K562 (cell line): ENCODE data around the gene NKIRAS2.

ENCODE experiments used
- CEBPG ChIP-seq, 3 experiments: fragments of 200-800 bp in 1 of 3; sonication (Bioruptor generic) in 1 of 3; sonication (generic) in 1 of 3; formaldehyde crosslinking in 1 of 3; IDR thresholded peaks in 2 of 3; conservative IDR thresholded peaks in 1 of 3; 2 replicates each; pipeline versions ENCODE4 v1.6.1 to v1.8.0; 2016 to 2022; ENCODE audit warnings: missing compliant biosample characterization in 2 of 3, missing genetic modification characterization in 2 of 3, mild to moderate bottlenecking in 1 of 3, missing genetic modification reagents in 1 of 3
- FIP1L1 ChIP-seq: fragments of 200-400 bp; formaldehyde crosslinking; IDR thresholded peaks from 2 replicates; pipeline ENCODE4 v1.6.1; 2018; ENCODE audit warnings: mild to moderate bottlenecking, low read depth, low read length; ENCODE audit not compliant: poor library complexity, severe bottlenecking
- HSF4 ChIP-seq: fragments of 250-450 bp; sonication (Bioruptor Pico); IDR thresholded peaks from 2 replicates; pipeline ENCODE4 v2.1.2; 2022; ENCODE audit warnings: mild to moderate bottlenecking, moderate library complexity, borderline replicate concordance
- PHF21A ChIP-seq: fragments of 450-650 bp; IDR thresholded peaks from 2 replicates; pipeline ENCODE4 v1.6.1; 2017; ENCODE audit warnings: low read depth, borderline replicate concordance
- POLR2A ChIP-seq: fragments of 450-650 bp; conservative IDR thresholded peaks from 2 replicates; pipeline ENCODE4 v1.6.1; 2016
- RBM25 ChIP-seq: fragments of 200-400 bp; formaldehyde crosslinking; IDR thresholded peaks from 2 replicates; pipeline ENCODE4 v1.6.1; 2018; ENCODE audit warnings: low read length, low read depth, moderate library complexity; ENCODE audit not compliant: severe bottlenecking
- TCFL5 ChIP-seq: fragments of 250-450 bp; sonication (Bioruptor Pico); conservative IDR thresholded peaks from 2 replicates; pipeline ENCODE4 v1.6.1; 2021; ENCODE audit warnings: mild to moderate bottlenecking, moderate library complexity, matching md5 sums
- ZNF121 ChIP-seq: sonication (generic); formaldehyde crosslinking; conservative IDR thresholded peaks from 2 replicates; pipeline ENCODE4 v1.8.0; 2022; ENCODE audit warnings: missing genetic modification reagents
- ZNF274 ChIP-seq: IDR thresholded peaks from 2 replicates; pipeline ENCODE4 v1.6.1; 2011; ENCODE audit warnings: low read depth, mild to moderate bottlenecking, low read length, moderate library complexity, borderline replicate concordance
- TF ChIP-seq, protein P1 (sequence below): fragments of 250-450 bp; sonication (Bioruptor Pico); IDR thresholded peaks from 2 replicates; pipeline ENCODE4 v1.4.0; 2020; ENCODE audit warnings: mild to moderate bottlenecking, moderate library complexity

DNA sequence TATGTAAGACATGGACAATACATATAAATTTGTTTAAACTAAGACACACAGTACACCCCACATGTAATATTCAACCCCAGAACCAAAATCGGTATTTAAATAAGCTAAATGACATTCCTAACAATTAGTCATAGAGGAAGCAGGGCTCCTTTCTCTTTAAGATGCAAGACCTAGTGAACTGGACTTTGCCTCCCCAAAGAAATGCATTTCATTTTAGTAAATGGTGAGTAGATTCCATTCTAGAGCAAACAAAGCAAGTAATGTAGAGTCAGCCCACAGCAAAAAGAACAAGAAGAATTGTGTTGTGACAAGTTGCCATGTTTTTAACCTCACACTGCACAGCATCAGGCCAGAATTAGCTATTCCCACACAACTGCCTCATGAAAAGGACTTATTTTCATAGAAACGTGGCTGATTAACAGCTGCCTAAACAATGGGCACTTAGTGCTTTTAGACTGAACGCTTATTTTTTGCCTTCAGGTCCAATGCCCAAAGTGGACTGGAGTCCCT, 17.0 kb upstream of the NKIRAS2 start:
- TF ChIP-seq FIP1L1, result no peak
- no peak for TF ChIP-seq RBM25
- TF ChIP-seq POLR2A, result no peak
- no peak for TF ChIP-seq CEBPG (CRISPR knock-in tag; IDR thresholded peaks at IDR 0.05)
- TF ChIP-seq CEBPG (tag; conservative IDR thresholded peaks at IDR 0.05 in 1 of 2, IDR thresholded peaks at IDR 0.05 in 1 of 2), result no peak
- no peak for TF ChIP-seq ZNF274
- TF ChIP-seq TCFL5 (CRISPR knock-in tag), result no peak
- TF ChIP-seq, protein P1, sequence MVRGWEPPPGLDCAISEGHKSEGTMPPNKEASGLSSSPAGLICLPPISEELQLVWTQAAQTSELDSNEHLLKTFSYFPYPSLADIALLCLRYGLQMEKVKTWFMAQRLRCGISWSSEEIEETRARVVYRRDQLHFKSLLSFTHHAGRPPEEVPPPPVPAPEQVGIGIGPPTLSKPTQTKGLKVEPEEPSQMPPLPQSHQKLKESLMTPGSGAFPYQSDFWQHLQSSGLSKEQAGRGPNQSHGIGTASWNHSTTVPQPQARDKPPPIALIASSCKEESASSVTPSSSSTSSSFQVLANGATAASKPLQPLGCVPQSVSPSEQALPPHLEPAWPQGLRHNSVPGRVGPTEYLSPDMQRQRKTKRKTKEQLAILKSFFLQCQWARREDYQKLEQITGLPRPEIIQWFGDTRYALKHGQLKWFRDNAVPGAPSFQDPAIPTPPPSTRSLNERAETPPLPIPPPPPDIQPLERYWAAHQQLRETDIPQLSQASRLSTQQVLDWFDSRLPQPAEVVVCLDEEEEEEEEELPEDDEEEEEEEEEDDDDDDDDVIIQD (CRISPR knock-in tag), result no peak
- no peak for TF ChIP-seq PHF21A
- no peak for TF ChIP-seq HSF4
- no peak for TF ChIP-seq ZNF121
